NCI-H1417 treated with DMSO at 0.1 percent for 48 hours (cell line): ENCODE measurements around the gene PSMG3.

ENCODE experiments used
- DNase-seq: peaks from one replicate; lab custom pipeline; 2025; lab: John Stamatoyannopoulos, UW

PSMG3 gene

GRCh38 chr7:1579481-1580421 lies 9.9 kb upstream of the PSMG3 start:
- no peak for DNase-seq

GRCh38 chr7:1578513-1578912 lies 8.7 kb upstream of the PSMG3 start:
- DNase-seq: no peak

DNA sequence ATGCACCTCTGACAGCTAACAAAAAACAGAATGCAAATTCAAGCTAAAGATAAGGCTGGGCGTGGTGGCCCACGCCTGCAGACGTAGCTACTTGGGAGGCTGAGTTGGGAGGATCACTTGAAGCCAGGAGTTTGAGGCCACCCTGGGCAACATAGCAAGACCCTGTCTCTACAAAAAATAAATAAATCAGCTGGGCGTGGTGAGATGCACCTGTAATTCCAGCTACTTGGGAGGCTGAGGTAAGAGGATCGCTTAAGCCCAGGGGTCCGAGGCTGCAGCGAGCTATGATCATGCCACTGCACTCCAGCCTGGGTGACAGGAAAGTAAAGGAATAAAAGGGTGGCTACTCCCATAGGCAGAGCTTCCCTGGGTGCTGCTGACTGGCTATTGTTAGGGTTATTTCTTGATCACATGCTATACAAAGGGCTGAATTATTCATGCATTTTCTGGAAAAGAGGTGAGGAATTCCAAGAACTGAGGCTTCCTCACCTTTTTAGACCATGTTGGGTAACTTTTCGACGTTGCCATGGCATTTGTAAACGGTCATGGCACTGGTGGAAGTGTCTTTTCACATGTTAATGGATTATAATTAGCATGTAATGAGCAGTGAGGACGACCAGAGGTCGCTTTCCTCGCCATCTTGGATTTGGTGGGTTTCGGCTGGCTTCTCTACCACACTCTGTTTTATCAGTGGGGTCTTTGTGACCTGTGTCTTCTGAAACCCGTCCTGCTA lies 6.9 kb upstream of the PSMG3 start:
- DNase-seq: no peak

DNA sequence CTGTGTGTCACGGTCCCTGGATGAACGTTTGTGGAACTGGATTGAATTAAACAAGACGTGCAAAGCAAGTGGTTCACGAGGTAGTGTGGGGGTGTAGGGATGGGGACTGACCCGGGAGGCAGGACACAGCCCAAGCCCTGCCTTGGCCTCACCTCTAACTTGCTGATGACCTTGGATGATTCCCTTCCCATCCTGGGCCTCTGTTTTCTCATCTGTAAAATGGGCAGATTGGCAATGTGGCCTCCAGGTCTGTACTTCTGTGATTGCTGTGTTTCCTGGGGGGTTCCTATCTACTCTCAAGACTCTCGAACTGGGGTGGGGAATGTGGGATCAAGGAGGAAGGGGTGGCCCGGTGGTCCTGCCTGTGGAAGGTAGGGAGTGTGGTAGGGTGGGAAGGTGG lies 6.0 kb upstream of the PSMG3 start:
- DNase-seq: no peak

- no peak for DNase-seq
These were observed 2.4 kb upstream of the PSMG3 start for GRCh38 chr7:1572111-1572822.

DNA sequence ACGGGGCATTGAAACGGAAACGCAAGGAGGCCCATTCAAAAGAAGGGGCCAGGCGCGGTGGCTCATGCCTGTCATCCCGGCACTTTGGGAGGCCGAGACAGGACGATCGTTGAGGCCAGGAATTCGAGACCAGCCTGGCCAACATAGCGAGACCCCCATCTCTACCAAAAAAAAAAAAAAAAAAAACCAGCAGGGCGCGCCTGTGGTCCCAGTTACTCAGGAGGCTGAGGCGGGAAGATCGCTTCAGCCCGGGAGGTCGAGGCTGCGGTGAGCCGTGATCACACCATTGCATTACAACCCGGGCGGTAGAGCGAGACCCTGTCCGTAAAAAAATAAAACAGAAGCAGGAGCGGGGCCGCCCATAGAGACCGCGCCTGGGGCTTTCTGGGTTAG lies 396 bp downstream of the PSMG3 start:
- DNase-seq: no peak

- DNase-seq: no peak
These were observed 816 bp downstream of the PSMG3 start for GRCh38 chr7:1569016-1569415.

GRCh38 chr7:1567896-1568510 lies 1.8 kb downstream of the PSMG3 start:
- no peak for DNase-seq

DNA sequence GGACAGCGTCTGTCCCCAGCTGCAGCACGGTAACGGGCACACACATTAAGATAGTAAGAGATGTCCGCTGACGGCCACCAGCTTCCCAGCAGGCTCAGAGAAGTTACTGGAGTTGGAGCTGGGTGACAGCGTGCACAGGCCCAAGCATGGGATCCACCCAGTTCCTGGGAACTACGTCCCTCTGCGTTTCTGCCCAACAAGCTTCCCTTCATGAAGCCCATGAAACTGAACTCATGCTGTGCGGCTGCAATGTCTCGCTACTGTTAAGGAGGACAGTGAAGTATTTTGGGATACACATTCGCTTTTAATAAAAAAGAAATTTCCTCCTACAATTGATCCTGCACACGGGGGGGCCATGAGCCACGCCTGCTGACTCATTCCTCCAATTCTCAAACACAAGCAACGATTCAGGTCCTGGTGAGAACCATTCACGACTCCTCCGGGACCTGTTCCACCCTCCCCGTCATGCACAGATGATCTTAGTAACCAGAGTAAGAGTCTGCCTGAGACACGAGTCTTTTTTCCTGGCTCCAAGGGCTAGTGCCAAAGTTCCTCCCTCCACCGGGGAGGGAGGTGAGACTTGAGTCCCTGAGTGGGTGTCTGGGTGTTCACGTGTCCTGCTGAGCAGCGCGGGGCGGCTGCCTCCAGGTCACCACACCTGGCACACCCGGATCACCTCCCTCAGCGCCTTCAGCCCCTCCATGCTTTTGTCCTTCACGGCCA lies 2.6 kb downstream of the PSMG3 start:
- no peak for DNase-seq

GRCh38 chr7:1566687-1567048 lies 3.2 kb downstream of the PSMG3 start:
- no peak for DNase-seq

- no peak for DNase-seq
These were observed 5.2 kb downstream of the PSMG3 start for GRCh38 chr7:1564603-1565022.

DNA sequence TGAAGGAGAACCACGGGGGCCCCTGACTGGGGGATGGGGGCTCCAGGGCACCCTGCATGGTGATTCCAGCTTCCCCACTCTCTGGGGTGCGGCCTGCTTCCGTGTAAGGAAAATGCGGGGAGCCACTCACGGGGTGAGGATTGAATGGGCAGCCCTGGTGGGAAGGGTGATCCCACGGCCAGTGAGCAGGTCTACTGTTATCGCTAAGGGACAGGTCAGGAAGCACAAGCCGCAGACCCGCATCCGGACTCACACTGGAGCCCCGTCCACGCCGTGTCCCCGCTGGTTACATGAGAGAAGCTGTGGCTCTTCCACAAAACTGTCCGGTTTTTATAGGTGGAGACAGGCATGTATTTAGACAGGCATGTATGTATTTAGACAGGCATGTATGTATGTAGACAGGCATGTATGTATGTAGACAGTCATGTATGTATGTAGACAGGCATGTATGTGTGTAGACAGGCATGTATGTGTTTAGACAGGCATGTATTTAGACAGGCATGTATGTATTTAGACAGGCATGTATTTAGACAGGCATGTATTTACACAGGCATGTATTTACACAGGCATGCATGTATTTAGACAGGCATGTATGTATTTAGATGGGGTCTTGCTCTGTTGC lies 5.7 kb downstream of the PSMG3 start:
- DNase-seq: no peak

GRCh38 chr7:1562597-1563051 lies 7.2 kb downstream of the PSMG3 start:
- no peak for DNase-seq

DNA sequence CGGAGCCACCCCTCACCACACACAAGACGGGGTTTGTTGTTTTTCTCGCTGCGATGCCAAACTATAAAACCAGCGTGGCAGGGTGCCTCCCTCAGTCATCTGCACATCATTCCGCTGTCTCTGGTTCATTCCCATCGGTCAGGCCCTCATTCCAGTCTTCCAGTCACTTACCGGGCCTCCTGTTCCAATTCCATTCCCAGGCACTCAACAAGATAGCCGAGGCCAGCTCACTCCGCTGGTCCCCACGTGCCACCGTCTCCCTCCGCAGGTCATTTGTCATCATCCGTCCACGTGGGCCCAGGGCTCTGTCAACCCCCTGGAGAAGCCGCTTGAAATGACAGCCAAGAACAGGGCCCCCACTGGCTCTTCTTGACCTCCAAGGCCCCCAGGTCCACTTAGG lies 7.7 kb downstream of the PSMG3 start:
- no peak for DNase-seq

GRCh38 chr7:1561036-1561940 lies 8.5 kb downstream of the PSMG3 start:
- DNase-seq: no peak

DNA sequence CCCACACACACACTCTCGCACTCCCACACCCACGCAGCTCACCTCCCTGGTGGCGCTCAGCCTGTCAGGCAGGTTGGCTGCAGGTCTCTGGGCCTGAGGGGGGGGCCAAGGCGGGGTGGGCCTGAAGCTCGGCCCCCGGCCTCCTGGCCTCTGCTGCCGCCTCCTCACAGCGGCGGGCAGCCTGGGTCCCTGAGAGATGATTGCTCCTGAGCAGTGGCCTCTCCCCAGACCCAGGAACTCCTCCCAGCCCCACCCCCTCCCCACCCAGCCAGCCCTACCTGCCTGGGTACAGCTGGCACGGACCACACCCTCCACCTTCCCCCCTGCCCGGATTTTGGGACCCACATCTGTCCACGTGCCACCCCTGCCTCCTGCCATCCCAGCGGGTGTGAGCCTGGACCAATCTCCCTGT lies 9.2 kb downstream of the PSMG3 start:
- no peak for DNase-seq

- no peak for DNase-seq
These were observed 9.9 kb downstream of the PSMG3 start for GRCh38 chr7:1559626-1560590.

DNA sequence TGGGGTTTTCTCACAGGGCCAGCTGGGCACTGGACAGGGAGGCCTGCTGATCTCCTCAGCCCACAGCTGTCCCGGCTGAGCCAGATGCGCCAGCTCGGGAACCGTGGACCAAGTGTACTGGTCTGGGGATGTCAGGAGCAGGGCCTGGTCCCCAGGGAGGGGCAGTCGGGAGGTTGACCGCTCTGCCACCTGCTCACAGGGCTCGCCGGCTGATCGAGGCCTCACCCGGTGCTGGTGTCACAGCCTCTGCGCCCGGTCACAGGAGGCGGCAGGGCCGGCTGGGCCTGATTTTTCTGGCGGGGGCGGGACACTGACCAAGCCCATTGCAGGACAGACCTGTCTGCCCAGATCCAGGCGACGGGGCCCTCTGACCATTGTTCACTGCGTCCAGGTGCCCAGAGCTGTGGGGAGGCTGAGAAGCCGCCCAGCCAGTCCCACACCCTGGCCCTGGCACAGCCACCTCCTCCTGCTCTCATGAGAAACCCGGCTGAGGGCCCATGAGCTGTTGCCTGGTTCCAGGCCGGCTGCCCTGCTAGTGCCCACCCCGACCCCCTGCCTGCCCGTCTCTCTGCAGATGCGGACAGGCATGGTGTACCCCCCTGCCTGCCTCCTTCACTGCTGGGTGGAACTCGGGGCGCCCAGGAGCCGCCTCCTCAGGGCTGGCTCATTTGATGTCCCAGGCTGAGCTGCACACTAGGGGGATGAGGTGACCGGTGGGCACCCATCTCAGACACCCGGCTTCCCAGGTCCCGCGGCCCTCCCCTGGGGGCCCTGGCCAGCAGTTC lies 10.8 kb downstream of the PSMG3 start:
- DNase-seq: no peak
